GM10847 (cell line): Measurements from ENCODE around the gene AK8.

Experiments
- POLR2A ChIP-seq: IDR thresholded peaks from 2 replicates; pipeline ENCODE4 v1.6.1; 2011; ENCODE audit not compliant: insufficient read length; ENCODE audit errors: extremely low read depth

Gene AK8, protein sequence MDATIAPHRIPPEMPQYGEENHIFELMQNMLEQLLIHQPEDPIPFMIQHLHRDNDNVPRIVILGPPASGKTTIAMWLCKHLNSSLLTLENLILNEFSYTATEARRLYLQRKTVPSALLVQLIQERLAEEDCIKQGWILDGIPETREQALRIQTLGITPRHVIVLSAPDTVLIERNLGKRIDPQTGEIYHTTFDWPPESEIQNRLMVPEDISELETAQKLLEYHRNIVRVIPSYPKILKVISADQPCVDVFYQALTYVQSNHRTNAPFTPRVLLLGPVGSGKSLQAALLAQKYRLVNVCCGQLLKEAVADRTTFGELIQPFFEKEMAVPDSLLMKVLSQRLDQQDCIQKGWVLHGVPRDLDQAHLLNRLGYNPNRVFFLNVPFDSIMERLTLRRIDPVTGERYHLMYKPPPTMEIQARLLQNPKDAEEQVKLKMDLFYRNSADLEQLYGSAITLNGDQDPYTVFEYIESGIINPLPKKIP

DNA sequence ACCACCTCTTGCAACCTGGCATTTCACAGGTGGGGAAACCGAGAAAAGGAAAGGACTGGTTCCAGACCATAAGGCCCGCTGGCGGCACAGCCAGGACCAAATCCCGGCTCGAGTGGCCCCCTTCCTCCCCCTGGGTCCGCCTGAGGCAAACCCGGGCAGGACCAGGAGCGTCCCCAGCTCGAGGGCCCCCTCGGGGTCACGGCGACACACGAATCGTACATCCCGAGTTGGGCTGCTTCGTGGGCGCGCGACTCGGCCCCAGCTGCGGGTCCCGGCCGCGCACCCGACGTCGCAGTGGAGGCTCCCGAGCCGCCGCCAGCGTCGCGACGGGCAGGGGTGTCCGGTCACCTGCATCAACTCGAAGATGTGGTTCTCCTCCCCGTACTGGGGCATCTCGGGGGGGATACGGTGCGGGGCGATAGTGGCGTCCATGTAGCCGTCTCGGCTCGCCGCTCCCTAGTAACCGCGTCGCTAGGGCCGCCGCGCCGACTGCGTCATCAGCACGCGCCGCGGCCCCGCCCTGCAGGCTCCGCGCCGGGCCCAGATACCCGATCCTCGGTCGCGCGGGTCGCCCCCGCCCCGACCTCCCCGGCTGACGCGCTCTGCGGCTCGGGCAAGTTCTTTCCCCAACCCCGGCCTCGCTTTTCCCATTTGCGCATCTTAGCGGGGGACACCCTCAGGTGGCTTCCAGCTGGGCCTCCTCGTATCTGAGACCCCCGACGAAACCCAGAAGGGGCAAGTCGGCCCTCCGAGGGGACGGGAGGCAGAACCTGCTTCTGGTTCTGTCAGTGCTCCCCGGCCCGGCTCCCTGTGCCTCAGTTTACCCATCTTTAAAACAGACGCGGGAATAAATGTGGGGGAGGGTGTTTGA lies at the start of gene AK8:
AK8 (minus strand) TSS at position 461 of the 871 bp plus-strand sequence; CDS start at position 432, 29 bp downstream.
- TF ChIP-seq POLR2A: peak; percentile 24

DNA sequence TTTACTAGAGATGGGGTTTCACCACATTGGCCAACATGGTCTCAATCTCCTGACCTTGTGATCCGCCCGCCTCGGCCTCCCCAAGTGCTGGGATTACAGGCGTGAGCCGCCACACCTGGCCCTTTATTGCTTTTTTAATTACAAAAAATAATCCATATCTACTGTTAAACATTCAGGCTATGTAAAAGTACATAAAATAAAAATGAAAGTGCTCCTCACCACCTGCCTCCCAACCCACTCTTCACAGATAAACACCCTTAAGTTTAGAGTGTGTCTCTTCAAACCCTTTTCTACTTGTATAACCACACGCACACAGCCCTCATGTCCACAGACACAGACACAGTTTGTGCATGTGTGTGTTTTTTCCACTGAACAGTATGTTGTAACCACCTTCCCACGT lies 49.6 kb upstream of the AK8 start:
- TF ChIP-seq POLR2A: no peak

DNA sequence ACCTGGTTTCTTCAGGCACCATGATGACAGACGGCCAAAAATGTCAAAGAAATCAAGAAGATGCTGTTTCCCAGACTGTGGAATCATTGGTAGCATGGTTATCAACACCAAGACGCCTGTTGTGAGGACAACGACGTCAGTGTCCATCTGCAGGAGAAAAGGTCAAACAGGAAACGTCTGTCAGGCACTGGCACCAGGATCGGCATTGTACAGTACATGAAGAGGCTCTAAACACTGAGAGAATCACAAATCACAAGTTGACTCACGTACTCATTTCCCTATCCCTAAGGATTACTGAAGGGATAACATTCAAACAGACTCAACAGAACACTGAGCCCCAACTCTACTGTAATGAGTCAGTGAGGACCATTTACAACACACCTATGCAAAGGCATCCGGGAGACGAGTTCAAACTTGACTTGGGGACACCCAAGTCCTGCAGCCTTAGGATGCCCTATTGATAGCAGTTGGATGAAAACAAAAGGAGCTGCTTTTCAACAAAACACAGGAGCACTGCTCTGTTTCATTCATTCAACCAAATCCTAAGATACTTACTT lies 45.3 kb upstream of the AK8 start:
- TF ChIP-seq POLR2A: no peak

DNA sequence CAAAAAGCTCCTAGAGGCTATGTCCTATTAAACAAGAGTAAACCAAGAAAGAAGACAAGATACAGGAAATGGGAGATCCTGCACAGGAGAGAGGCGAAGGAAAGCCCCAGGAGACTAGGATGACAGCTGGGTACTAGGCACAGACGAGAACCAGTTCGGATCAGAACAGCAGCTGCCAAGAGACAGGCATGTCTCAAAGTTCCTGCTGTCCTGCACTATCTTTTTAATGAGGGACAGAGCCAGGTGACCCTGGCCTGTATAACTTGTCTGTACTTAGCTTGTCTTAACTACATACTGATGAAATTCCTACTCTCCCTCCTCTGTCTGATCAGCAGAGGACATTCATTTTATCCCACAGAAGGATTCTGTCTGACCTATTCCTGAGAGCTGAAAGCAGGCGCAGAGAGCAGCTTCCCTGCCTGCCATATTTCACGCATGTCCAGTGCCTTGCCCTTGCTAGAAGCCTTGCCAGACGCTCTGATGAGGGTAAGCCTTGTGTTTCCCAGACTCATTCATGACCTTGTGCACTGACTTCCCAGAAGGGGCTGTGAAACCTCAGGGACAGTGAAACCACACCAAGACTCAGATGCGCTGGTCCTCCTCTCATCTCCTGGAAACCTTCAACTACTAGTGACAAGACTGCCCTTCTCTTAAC lies 41.7 kb upstream of the AK8 start:
- TF ChIP-seq POLR2A: no peak

DNA sequence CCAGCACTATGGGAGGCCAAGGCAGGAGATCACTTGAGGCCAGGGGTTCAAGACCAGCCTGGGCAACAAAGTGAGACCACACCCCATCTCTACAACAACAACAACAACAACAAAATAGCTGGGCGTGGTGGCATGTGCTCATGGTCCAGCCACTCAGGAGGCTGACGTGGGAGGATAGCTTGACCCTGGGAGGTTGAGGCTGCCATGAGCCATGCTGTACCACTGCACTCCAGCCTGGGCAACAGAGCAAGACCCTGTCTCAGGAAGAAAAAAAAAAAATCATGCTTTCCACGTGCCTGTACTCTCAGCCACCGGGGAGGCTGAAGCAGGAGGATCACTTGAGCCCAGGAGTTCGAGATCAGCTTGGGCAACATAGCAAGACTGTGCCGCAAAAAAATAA lies 36.8 kb upstream of the AK8 start:
- TF ChIP-seq POLR2A: no peak

DNA sequence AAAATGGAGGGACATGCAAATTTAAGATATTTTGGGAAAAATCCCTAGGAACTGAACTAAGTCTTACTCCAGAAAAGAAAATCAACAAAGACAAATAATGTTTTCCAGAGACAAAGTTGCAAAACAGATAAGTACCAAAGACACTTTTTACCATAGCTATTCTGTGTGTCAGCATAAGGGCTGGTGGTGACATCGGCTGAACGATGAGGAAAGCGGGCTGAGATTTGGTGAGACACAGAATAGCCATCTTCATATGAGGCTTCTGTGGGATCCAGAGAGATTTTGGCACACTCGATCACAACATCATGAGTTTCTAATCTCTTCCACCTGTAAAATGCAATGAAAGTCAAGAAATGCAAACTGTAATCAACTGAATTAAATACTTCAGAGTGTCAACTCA lies 34.0 kb upstream of the AK8 start:
- TF ChIP-seq POLR2A: no peak

DNA sequence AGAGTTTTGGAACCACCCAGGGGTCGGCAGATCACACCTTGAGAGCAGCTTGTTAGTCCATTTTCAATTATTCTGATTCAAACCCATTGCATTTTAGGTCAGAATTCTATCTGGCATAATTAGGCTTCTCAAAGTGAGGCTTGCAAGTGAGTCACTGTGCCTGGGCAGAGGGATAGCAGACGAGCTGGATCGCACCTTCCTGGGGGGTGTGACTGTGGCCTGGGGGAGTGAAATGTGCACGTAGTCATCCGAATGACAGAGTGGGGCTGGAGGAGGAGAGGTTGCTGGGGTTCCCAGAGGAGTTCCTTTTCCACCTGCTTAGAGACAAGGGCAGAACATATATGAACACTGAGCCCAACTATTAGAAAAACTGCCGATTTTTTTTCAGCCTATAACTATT lies 32.3 kb upstream of the AK8 start:
- no peak for TF ChIP-seq POLR2A

DNA sequence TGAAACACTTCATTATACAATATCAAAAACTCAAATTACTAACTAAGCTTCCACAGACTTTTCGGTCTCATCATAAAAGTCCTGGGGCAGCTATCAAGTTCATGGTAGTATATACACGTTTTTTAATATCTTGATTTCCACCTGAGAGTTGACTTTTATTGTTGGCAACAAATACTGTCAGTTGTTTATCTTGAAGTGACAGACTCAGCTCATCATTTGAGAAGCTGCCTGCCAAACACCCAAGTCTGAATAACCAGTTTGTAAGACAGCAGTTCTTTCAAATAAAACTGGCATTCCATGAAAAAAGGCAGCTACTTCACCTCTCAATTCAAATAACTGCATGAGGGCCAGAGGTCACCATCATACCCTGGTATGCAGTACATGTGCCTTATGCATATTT lies 31.2 kb upstream of the AK8 start:
- no peak for TF ChIP-seq POLR2A

DNA sequence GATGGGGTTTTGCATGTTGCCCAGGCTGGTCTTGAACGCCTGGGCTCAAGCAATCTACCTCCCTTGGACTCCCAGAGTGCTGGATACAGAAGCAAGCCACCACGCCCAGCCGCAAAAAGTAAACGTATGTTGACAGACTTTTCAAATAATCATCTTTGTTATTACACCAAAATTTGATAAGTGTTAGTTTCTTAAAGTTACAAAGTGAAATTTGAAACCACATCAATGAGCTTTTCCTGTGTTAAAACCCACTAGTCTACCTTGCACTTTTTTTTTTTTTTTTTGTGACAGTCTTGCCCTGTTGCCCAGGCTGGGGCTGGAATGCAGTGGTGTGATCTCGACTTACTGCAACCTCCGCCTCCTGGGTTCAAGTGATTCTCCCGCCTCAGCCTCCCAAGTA lies 30.6 kb upstream of the AK8 start:
- no peak for TF ChIP-seq POLR2A

DNA sequence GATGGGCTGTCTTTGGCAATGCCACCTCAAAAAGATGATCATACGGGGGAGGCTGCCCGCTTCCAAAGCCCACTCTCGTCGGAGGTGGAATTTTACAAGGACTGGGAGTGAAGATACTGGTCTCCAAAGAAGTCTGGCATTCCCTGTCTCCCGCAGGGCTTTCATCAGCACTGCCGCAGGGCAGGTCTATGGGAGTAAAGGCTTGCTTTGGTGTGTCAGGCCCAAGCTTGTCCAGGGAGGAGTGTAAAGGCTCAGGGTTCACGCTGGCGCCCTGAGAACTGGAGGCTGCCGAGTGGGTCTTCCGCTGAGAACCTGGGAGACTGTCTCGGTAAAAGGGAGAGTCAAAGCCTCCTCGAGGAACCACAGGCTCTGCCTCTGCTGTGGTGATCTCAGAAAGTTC lies 27.6 kb upstream of the AK8 start:
- no peak for TF ChIP-seq POLR2A

DNA sequence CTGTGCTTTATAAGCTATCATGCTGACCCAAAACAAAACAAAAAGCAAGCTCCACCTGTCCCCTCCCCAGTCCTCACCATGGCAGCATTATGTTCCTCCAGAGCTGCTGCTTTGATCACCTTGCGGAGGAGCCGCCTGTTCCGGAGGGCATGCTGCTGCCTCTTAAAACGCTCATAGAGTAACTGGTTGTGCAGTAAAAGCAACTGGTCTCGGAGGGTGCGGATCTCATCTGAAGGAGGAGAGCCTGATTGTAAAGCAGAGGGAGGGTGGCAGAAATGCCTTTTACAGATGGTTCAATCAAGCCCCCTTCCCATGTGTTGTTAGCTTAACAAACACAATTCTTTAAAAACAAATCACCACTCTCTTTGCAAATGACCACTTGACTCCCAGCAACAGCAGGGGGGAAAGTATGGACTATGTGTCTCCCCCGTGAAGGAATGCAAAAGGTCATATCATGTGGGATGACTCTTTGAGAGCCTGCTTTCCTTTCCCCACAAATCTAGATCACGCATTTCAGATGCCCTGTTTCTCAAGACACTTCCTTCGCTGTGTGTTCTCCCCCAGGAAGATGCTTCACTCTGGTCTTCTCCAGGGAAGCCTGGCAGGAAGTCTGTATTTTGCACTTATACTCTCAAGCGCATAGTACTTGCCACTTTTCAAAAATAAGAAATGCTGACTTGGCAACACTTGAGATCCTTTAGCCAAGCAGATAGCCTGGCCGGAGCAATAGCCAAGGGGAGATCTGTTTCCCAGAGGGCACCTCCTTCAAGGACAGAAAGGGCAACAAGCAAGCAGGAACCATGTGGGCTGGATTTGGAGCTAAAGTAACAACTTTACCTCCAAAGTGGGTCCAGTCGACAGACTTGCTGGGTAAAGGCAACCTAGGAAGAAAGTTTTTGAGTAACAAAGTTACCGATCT lies 25.7 kb upstream of the AK8 start:
- TF ChIP-seq POLR2A: no peak

DNA sequence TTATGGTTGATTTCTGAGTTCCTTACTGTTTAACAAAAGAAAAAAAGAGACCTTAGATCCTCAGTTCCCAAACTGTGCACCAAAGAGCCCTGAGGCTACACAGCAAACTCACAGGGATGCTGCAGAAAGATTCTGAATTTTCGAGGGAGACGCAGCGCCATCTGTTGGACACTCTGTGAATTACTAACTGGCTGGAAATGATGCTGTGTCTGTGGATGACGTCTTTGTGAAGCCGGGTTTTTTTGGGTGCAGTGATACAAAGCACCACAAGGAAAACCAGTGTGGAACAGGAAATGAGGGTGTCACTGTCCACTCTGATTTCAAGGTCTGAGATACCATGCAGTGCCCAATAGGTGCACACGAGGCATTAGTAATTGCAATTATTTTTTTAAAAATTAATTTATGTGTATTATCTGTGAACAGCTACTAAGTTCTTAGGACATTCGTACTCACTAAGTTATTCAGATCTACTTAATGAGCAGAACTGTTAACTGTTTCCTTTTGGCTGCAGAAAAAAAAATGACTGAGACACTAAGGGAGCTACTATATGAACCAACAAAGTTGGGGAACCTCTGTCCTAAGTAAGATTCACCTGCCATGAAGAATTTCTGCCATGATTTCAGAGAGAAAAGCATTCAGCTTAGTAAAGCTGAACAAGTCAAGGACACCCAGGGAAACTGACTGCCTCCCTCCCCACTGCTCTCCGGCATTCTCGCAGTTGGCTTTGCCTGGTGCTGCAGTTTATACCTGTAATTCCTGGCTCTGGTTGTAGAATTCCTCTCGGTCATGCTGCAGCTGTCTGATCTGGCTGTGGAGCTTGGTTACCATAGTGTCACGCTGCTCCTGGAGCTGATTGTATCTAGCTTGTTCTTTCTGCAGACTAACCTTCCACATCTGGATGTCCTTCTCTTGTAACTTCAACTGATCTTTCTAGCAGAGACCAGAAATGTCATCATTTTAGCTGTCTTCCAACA lies 24.1 kb upstream of the AK8 start:
- TF ChIP-seq POLR2A: no peak

DNA sequence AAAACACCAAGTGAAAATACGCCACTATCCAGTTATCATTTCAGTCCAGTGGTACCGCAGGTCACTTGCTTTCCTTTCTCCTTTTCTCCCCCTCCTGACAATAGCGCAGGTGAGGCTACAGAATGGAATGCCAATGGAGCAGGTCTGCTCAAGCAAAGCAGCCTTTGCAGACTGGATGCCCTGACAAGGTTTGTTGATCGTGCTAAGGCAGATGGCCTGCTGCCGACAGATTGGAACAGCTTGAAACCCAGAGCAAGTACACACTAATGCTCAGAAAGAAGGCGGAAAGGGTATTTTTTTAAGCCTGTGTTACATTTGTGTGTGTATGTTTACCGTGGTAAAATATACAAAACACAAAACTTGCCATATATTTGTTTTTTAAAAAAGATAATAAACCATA lies 20.0 kb upstream of the AK8 start:
- no peak for TF ChIP-seq POLR2A
